GM21529 (cell line): Measurements from ENCODE around the gene STX1A.
"Not testable (repeated sequence)": the region's sequence is repeated elsewhere in the genome, so short reads cannot be mapped to it uniquely, and the experiment has no call there.

Source experiments
- ATAC-seq: cut with Tn5 transposase; IDR thresholded peaks from one replicate; pipeline ENCODE4 v1.9.1; 2021; ENCODE audit not compliant: unreplicated experiment

Gene STX1A

DNA sequence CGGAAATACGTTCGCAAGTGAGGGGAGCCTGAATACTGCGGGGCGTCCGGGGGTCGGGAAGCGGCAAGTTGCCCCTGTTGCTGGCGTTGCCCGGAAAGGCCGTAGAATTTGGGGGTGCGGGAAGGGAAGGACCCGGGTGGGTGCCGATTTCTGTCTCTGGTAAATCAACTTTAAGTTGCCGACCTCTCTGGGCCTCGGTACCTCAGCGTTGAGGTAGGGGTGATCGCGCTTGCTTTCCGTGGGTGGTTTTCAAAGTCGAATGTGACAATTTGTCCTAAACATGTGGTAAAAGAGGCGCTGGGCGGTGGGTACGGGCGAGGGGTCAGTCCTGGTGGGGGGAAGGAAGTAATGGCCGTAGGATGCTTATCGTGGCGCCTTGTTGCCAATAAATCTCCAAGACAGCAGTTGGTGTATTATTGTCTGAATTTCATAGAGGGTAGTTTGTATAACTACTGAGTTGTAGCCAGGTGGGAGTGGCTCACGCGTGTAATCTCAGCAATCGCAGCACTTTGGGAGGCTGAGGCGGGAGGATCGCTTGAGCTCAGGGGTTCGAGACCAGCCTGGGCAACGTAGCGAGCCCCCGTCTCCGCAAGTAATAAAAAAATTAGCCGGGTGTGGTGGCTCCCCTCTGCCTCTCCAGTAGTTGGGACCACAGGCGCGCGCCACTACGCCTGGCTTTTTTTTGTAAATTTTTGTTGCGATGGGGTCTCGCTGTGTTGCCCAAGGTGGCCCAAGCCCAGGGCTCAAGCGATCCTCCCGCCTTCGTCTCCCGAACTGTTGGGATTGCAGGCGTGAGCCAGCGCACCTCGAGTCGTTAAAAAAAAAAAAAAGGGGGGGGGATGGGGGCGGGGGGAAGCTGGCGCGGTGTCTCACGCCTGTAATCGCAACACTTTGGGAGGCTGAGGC lies 35.4 kb downstream of the STX1A start:
- ATAC-seq: peak; percentile 20

DNA sequence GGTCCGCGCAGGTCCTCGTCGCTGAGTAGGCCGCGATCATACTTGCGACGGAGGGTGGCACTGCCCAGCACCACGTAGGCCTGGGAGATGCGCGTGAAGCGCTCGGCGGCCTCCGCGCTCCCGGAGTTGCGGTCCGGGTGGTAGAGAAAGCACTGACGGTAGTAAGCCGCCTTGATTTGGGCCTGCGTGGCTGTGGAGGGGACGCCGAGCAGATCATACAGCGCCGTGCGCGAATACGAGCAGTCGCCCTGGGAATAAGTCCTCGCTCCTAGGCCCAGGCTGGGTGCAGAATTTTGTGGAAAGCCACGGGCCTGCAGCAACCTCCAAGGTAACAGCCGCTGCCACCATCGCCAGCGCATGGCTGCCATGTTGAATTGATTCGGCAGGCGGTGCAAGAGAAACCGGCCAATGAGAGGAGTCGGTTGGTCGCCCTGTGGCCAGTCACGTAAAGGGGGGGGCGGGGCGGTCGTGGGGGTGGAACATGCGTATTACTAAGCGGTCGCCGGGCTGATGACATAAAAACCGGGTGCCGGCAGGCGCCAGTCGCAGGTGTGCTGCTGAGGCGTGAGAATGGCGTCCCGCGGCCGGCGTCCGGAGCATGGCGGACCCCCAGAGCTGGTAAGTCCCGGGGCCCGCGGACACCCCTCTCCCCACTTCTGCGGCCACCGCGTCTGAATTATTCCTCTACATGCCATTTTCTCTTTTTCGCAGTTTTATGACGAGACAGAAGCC lies 36.2 kb downstream of the STX1A start, which contains the start of the genes BUD23 and DNAJC30:
Gene BUD23, plus strand, starts transcription at position 542 of the 732 bp plus-strand sequence. Its CDS starts 29 bp downstream, at position 571.
Gene DNAJC30, minus strand, starts transcription at position 398 of the 732 bp plus-strand sequence. Its CDS starts 30 bp downstream, at position 368.
- ATAC-seq: peak; percentile 92

DNA sequence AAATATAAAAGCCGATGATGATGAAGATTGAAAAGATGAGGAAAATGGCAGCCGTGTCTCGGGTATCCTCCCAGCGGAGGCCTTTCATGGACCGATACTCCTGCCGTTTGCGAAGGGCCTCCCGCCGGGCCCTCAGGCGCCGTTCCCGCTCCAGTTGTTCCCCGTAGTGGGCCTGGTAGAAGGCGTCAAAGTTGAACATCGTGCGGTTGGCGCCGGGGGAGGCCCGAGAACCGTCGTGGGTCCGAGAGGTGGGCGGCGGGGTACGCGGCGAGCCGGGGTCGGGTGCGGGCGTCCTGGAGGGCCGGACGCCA lies 36.8 kb downstream of the STX1A start:
- peak; percentile 12 for ATAC-seq

DNA sequence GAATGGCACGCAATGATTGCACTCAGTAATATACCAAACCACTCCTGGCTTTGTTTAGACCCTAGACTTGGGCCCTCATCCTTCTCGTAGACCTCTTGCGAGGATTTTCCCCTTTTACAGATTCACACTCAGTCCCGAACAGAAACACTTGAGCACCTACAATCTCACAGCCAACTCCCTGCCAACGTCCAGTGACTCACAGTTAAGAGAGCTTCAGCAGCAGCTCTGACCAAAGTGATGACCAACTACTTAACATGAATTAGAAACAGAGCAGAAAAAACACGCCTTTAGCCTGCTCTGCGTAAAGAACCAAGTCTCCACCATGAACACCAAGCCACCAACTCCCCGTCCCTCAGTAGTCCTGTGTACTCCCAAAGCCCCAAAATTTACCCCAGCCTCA lies 38.4 kb downstream of the STX1A start:
- no peak for ATAC-seq

DNA sequence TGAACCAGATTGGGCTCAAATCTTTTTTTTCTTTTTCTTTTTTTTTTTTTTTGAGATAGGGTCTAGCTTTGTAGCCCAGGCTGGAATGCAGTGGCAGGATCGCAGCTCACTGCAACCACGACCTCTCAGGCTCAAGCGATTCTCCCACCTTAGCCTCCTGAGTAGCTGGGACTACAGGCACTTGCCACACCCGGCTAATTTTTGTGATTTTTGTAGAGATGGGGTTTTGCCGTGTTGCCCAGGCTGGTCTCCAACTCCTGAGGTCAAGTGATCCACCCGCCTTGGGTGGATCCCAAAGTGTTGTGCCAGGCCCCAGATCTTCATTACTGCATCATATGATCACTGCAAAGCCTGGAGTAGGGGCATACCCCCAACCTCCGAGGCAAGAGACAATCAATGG lies 39.0 kb downstream of the STX1A start:
- no peak for ATAC-seq

DNA sequence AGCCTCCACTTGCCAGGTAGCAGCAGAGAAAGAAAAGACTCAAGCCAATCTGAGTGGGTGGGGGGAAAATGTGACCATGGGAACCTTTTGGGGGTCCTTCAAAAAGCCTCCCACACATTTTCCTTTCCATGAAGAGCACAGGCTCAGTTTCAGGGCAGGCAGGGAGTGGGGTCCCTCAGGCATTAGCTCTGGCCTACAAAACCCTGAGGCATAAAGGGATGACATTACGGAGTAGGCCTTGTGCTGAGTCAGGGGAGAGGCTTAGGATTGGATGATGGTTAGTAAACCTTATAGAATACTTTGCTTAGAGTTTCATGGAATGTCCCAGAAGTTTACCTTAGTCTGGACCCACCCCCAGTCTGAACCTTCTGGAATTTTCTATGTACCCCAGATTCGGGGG lies 39.8 kb downstream of the STX1A start:
- no peak for ATAC-seq

DNA sequence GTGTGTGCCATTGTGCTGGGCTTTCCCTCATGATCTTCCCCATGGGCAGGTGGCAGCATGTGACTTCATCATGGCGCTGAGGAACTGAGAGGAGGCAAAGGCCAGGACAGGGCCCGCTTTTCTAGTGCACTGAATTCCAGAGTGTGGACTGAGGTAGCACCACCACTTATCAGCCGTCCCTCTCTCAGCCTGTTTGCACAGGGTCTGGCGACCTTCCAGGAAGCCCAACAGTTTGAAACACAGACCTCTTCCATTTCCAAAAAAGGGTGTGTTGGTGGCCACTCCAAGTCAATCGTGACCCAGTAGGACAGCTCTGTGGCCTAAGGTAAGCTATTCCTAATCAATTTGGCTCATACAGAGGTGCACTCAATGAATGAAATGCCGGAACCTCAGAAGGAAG lies 40.6 kb downstream of the STX1A start:
- no peak for ATAC-seq

DNA sequence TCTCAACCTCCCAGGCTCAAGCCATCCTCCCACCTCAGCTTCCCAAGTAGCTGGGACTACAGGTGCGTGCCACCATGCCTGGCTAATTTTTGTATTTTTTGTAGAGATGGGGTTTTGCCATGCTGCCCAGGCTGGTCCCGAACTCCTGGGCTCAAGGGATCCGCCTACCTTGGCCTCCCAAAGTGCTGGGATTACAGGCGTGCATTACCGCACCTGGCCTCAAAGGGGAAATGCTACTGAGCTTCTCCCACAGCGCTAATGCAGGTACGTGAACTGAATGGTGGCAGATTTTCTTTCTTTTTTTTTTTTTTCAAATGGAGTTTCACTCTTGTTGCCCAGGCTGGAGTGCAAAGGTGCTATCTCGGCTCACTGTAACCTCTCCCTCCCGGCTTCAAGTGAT lies 43.4 kb downstream of the STX1A start:
- ATAC-seq: not testable (repeated sequence)

DNA sequence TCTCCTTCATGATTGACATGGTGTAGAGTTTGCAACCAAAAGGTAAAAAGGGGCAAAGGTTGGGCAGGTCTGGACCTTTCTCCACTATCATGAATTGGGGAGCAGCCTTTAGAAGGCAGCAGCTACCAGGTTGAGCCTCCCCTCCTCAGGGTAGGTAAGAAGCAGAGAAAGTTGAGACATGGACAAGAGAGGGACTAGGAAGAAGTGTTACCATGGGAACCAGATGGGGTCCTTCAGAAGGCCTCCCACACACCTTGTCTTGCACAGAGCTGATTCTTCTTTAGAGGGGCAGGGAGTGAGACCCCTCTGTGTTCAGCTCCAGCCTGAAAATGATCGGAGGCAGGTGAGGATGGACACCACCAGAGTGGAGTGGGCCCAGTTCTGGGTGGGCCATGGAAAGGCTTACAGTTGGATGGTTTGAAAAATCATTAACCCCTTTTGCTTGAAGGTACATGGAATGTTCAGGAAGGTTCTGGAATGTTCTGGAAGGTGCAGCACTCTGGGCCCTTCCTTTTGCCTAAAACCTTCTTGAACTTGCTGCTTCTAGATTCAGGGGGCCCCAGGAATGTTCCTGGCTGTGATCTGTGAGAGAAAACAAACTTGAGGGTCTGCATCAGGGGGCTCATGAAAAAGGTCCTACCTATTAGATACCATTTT lies 44.9 kb downstream of the STX1A start:
- no peak for ATAC-seq

DNA sequence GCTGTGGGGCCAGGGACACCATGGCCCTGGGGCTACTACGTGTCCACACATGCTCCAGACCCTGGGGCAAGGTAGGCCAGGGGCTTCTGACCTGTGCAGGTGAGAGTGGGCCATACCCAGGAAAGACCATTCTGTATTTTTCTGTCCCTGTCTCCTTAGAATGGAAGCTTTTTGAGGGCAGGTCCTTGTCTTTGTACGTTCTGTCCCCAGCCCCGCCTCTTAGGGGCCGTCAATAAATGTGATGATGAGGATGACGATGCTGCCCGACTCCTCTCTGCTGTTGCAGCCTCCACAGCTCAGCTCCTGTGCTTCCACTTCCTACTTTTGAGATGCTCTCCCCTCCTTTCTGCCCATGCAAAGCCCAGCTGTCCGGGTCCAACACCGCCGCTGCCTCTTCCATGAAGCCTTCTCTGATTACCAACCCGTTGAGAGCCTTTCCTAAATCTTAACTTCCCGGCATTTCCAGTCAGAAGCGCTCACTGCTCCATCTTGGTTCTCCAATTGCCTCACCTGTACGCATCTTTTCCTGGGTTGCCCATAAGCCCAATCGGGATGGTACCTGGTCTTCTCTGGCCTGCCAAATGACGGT lies 47.5 kb downstream of the STX1A start:
- ATAC-seq: no peak

DNA sequence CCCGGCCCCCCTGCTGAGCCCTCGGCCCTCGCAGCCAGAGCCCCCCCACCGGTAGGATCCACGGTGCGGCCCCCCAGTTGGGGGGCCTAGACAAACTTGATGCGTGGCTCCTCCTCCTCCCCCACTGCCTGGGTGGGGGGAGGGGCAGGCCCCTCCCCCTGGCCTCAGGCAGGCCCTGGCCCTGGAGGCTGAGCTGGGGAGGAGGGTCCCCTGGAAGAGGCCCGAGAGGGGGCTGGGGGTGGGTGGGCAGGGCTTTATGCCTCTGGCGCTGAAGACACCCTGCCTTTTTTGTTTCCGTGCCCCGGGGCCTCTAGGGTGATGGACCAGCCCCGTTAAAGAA lies 48.2 kb downstream of the STX1A start:
- ATAC-seq: no peak

DNA sequence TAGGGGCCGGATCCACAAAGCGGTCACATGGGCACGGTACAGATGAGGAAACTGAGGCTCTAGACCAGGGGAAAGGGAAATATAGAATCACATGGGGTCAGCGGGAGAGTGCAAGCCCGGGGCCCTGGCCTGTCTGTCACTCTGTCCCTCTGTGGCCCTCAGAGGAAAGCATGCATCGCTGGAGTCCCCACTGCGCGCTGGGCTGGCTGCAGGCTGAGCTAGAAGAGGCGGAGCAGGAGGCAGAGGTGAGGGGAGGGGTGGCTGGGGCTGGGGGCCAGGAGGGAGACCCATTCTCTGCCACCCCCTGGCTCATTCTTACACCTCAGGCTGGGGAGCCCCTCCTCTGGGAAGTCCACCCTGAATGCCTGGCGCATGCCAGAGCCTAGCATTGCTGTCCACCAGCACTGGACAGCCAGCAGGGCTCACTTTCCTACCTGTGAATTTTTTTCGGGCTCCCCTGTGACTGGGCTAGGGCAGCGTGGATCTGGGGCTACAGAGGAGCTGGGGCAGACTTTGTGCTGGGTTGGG lies 49.5 kb downstream of the STX1A start:
- ATAC-seq: no peak

DNA sequence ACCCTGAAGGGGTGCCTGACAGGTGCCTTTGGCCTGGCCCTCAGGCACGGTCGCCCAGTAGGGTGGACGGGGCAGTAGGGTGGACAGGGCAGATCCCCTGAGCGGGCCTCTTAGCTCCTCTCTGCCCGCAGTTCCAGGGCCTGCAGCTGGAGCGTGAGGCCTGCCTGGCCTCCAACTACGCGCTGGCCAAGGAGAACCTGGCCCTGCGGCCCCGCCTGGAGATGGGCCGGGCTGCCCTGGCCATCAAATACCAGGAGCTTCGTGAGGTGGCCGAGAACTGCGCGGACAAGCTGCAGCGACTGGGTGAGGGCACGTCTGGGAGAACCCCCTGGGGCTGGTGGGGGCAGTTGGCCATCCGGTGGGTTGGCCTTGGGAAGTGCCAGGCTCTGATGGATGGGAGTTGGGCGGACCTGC lies 50.2 kb downstream of the STX1A start:
- ATAC-seq: no peak

DNA sequence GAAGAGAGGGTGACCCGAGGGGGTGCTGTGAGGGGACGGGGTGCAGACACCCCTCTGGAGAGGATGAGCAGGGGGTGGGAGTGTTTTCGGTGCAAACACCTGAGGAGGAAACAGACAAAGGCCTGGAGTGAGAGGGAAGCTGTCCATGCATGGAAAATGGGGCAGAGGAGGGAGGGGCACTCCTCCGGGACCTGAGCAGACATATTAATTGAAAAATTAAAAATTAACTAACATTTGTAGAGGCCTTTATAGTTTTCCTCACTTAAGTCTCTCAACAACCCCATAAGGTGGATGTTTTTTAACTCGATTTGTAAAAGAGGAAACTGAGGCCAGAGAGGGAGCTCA lies 50.6 kb downstream of the STX1A start:
- ATAC-seq: no peak

DNA sequence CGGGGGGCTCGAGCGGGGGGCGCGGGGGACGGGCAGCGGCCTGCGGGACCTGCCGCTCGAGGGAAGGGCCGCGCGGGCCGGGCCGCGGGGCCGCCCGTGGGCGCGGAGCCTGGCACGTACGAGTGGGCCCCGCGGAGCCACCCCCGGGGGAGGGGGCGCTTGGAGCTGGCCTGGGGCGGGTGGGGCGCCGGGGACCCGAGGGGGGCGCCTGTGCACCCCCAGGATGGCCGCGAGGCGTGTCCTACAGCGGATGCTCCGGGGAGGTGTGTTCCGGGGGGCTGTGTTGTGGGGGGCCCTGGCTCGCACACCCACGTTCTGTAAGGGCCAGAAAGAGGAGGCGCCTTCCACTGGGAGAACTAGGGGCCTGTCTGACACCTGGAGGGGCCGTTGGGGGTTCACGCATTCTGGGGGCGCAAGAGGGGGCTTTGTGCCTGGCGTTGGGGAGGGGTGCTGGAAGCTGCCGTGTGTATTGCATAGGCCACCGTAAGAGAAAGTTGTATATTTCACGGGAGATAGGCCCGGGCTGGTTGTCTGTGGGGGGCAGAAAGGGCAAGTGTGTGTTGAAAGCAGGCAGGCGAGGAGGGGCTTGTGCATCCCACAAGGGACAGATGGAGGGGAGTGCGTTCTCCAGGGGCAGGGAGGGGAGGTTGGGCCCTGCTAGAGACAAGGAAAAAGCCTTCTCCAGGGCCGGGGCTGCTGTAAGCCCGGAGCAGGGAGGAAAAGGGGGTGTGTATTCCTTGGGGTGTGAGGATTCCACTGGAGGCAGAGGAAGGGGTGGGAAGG lies 51.2 kb downstream of the STX1A start:
- ATAC-seq: peak; percentile 9

DNA sequence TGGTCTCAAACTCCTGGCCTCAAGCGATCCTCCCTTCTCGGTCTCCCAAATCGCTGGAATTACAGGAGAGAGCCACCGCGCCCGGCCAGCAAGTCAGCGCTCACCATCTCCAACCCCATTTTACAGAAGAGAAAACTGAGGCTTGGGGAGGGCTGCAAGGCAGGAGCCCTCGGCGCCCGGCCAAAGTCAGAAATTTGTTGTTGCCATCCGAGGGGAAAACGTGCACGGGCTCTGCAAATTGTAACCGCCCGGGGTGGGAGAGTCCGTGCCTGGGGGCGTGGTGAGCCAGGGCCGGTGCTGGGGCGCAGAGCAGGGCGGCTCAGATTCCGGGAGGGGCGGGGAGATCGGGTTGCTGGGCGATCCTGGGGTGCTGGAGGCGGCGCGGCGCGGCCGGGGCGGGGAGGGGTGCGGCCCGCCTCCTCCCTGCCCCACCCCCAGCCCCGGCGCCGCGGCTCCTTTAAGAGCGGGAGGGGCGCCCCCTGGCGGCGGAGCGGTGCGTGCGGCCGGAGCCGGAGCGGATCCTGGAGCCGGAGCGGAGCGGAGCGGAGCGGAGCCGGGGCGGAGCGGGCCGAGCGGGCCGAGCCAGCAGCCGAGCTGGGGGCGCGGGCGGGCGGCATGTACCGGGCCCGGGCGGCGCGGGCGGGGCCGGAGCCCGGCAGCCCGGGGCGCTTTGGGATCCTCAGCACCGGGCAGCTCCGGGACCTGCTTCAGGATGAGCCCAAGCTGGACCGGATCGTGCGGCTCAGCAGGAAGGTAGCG lies 51.9 kb downstream of the STX1A start, which contains the start of gene VPS37D:
Gene VPS37D, plus strand, starts transcription at position 488 of the 759 bp plus-strand sequence. Its CDS starts 128 bp downstream, at position 616.
- ATAC-seq: peak; percentile 93

DNA sequence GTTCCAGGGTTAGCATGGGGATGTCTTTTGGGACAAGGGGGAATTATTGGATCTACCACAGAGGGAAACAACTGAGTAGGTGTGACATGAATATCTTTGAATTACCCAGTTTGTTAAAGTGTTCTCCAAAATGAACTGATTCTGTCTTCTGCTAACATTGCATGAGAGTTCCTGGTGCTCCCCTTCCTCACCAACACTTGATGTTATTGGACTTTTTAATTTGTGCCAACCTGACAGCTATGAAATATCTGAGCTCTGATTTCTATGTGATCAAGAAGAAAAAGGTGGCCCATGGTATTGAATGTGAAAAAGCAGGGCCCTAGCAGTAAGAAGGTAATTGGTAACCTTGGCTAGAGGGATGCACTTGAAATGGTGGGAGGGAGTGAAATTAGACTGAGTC lies 56.4 kb downstream of the STX1A start:
- ATAC-seq: no peak

DNA sequence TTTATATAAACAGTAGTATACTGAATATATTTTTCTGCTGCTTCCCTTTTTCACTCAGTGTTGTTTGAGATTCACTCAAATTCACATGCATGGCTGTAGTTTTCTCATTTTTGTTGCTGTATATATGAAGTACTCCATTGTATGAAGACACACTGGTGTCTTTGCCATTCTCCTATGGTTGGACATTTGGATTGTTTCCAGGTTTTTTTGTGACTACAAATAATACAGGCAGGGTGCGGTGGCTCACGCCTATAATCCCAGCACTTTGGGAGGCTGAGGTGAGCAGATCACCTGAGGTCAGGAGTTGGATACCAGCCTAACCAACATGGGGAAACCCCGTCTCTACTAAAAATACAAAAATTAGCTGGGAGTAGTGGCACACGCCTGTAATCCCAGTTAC lies 58.9 kb downstream of the STX1A start:
- ATAC-seq: not testable (repeated sequence)

DNA sequence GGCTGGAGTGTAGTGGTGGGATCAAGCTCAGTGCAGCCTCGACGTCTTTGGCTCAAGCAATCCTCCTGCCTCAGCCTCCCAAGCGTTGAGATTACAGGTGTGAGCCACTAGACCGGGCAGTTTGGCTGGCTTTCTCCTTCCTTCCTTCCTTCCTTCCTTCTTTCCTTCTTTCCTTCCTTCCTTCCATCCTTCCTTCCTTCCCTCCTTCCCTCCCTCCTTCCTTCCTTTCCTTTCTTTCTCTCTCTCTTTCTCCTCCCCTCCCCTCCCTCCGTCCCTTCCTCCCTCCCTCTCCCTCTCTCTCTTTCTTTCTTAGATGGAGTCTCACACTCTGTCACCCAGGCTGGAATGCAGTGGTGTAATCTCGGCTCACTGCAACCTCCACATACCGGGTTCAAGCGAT lies 59.5 kb downstream of the STX1A start:
- ATAC-seq: no peak

DNA sequence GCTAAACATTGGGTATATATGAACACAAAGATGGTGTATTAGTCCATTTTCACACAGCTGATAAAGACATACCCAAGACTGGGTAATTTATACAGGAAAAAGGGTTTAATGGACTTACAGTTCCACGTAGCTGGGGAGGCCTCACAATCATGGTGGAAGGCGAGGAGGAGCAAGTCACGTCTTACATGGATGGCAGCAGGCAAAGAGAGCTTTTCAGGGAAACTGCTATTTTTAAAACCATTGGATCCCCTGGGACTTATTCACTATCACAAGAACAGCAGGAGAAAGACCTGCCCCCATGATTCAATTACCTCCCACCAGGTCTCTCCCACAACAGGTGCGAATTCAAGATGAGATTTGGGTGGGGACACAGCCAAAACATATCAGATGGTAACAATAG lies 64.2 kb downstream of the STX1A start:
- not testable (repeated sequence) for ATAC-seq
